ENCODE data around the gene KCNMA1.
"Not testable (repeated sequence)": the region's sequence is repeated elsewhere in the genome, so short reads cannot be mapped to it uniquely, and the experiment has no call there.

KCNMA1 gene

GRCh38 chr10:77637532-77638320 lies at the start of gene KCNMA1:
KCNMA1 (minus strand) TSS chr10:77637808.
- no peak for DNase-seq

GRCh38 chr10:77686650-77687417 lies 49.2 kb upstream of the KCNMA1 start:
- DNase-seq, result no peak

- no peak for DNase-seq
Measured at GRCh38 chr10:77686096-77686495, 48.5 kb upstream of the KCNMA1 start.

- DNase-seq, result no peak
Measured at GRCh38 chr10:77685432-77685831, 47.8 kb upstream of the KCNMA1 start.

- DNase-seq, result not testable (repeated sequence)
Measured at GRCh38 chr10:77683088-77683432, 45.5 kb upstream of the KCNMA1 start.

GRCh38 chr10:77682393-77683087 lies 44.9 kb upstream of the KCNMA1 start:
- DNase-seq, result no peak

GRCh38 chr10:77681839-77682238 lies 44.2 kb upstream of the KCNMA1 start:
- no peak for DNase-seq

GRCh38 chr10:77680811-77681210 lies 43.2 kb upstream of the KCNMA1 start:
- no peak for DNase-seq

- no peak for DNase-seq
Measured at GRCh38 chr10:77680065-77680464, 42.5 kb upstream of the KCNMA1 start.

GRCh38 chr10:77679217-77679616 lies 41.6 kb upstream of the KCNMA1 start:
- DNase-seq, result no peak

GRCh38 chr10:77678146-77678545 lies 40.5 kb upstream of the KCNMA1 start:
- no peak for DNase-seq

GRCh38 chr10:77675347-77675746 lies 37.7 kb upstream of the KCNMA1 start:
- DNase-seq, result no peak

- no peak for DNase-seq
Measured at GRCh38 chr10:77673515-77674140, 36.0 kb upstream of the KCNMA1 start.

GRCh38 chr10:77673101-77673500 lies 35.5 kb upstream of the KCNMA1 start:
- DNase-seq, result no peak

GRCh38 chr10:77671594-77672252 lies 34.1 kb upstream of the KCNMA1 start:
- DNase-seq, result no peak

- DNase-seq, result no peak
Measured at GRCh38 chr10:77670817-77671443, 33.3 kb upstream of the KCNMA1 start.

- no peak for DNase-seq
Measured at GRCh38 chr10:77669892-77670291, 32.3 kb upstream of the KCNMA1 start.

GRCh38 chr10:77667426-77668324 lies 30.1 kb upstream of the KCNMA1 start:
- DNase-seq, result no peak

GRCh38 chr10:77666821-77667220 lies 29.2 kb upstream of the KCNMA1 start:
- DNase-seq, result no peak

GRCh38 chr10:77664696-77665095 lies 27.1 kb upstream of the KCNMA1 start:
- no peak for DNase-seq

- DNase-seq, result no peak
Measured at GRCh38 chr10:77664008-77664407, 26.4 kb upstream of the KCNMA1 start.
